GOT3 (cell line): ENCODE measurements around the gene F8A2.
"Not testable (repeated sequence)": the region's sequence is repeated elsewhere in the genome, so short reads cannot be mapped to it uniquely, and the experiment has no call there.

Experiments
- DNase-seq: peaks from one replicate; lab custom pipeline; 2025; ENCODE audit warnings: mixed read lengths; lab: John Stamatoyannopoulos, UW

Gene F8A2

GRCh38 chrX:155381843-155382528 lies at the start of gene F8A2:
Gene F8A2, plus strand, starts transcription at chrX:155382095. Its CDS starts 20 bp downstream, at chrX:155382115.
- not testable (repeated sequence) for DNase-seq

- no peak for DNase-seq
Measured at GRCh38 chrX:155333544-155334100, 48.3 kb upstream of the F8A2 start.

- DNase-seq: no peak
Measured at GRCh38 chrX:155334486-155335336, 47.2 kb upstream of the F8A2 start, which contains the start of gene CLIC2. Gene CLIC2, minus strand, starts transcription at chrX:155334614. Its CDS starts 187 bp downstream, at chrX:155334427.

DNA sequence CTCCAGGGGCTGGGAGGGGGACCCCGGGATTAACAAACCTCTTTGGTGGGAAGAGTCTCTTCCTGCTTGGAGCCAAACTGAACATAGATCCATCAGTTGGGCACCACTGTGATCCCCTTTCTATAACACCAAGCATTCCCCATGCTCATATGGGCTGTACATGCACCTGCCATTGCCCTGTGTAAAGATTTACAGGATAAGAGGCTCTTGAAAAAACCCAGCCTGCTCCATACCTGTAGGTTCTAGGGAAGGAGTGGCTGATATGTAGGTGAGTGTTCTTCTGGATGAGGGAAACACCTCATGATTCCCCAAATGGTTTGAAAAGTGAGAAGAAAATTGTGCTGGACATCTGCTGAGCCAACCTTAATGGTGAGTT lies 46.6 kb upstream of the F8A2 start:
- not testable (repeated sequence) for DNase-seq

GRCh38 chrX:155345689-155346088 lies 36.2 kb upstream of the F8A2 start:
- not testable (repeated sequence) for DNase-seq

- not testable (repeated sequence) for DNase-seq
Measured at GRCh38 chrX:155349448-155349847, 32.4 kb upstream of the F8A2 start.

DNA sequence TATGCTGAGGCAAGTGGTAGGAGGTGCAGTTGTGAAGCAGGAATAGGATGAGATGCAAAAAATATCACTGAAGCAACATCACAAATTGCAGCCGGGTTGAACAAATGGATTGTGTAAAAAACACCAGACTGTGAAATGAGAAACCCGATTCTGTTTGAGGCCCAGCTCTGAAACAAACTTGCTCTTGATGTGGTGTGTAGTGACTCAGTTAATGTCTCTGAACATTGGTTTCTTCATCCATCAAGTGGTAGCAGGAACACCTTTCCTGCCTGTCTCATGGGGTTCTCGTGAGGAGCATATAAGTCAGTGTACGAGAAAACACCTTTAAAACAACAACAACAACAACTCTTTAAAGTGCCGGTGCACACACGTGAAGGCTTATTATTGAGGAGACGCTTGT lies 18.2 kb upstream of the F8A2 start:
- not testable (repeated sequence) for DNase-seq

DNA sequence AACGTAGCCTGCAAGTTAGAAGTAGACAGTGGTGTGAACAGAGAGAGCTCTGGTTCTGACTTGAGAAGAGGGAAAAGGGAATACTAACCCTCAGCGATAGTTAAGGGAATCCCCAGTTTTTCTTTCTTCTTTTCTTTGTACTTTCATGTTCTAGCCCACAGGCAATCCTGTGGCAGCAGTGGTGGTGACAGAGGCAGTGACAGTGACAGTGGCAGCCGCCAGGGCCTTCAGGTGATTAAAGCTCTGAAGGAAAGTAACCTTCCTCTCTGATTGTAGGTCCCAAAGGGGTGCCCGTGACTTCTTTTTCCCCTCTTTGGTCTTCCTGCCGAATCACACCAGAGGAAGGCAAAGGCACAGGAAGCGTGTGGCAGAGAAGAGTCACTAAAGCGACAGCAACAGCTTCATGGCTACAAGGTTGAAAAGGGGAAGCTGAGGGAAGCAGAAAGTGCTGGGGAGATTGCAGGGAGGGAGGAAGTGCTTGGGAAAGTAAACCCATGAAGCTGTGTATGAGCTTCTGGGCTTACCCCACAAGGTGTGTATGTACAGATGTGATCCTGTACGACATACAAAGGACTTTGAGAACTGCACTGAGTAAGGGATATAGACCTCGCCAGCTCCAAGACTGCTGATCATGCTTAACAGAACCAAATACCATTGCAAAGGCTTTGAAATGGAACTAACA lies 8.0 kb upstream of the F8A2 start:
- DNase-seq: not testable (repeated sequence)

DNA sequence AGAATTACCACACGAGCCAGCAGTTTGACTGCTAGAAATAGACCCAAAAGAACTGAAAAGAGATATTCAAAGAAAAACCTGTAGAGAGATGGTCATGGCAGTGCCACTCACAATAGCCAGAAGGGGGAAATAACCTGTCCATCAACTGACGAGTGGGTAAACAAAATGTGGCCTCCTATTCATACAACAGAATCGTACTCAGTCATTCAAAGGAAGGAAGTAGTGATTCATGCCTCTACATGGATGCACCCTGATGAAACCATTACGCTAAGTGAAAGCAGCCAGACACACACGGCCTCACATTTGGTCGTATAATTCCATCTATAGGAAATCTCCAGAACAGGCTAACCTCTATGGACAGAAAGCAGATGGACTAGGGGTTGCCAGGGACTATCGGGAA lies 2.1 kb upstream of the F8A2 start:
- not testable (repeated sequence) for DNase-seq

GRCh38 chrX:155382529-155382967 lies 653 bp downstream of the F8A2 start:
- not testable (repeated sequence) for DNase-seq

GRCh38 chrX:155389634-155390033 lies 7.7 kb downstream of the F8A2 start:
- DNase-seq: no peak

- DNase-seq: not testable (repeated sequence)
Measured at GRCh38 chrX:155394747-155395276, 12.9 kb downstream of the F8A2 start.

- no peak for DNase-seq
Measured at GRCh38 chrX:155406429-155406828, 24.5 kb downstream of the F8A2 start.

- DNase-seq: no peak
Measured at GRCh38 chrX:155417769-155418168, 35.9 kb downstream of the F8A2 start.
